GM19452 (cell line): ENCODE measurements around the gene PHF21A.
"Not testable (repeated sequence)": the region's sequence is repeated elsewhere in the genome, so short reads cannot be mapped to it uniquely, and the experiment has no call there.

Experiments used
- ATAC-seq: cut with Tn5 transposase; IDR thresholded peaks from one replicate; pipeline ENCODE4 v1.9.1; 2021; ENCODE audit not compliant: unreplicated experiment

Gene PHF21A

DNA sequence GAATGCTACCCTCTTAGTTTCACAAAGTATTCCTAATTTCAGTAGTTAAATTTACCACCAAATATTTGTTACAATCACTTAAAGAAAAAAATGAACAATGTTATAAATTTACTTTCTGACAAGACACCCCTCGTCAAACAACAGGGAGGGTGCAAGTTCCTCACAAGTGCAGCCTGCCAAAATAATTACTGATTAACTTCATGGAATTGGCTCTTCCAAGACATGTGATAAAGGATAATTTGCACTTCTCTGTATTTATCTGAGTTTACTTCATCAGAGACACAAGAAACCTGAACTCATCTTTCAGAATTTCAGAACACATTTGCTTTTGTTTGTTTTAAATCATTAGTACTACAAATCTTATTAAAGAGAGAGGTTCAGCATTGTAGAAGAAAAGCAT is 132.3 kb downstream of the PHF21A start:
- no peak for ATAC-seq

DNA sequence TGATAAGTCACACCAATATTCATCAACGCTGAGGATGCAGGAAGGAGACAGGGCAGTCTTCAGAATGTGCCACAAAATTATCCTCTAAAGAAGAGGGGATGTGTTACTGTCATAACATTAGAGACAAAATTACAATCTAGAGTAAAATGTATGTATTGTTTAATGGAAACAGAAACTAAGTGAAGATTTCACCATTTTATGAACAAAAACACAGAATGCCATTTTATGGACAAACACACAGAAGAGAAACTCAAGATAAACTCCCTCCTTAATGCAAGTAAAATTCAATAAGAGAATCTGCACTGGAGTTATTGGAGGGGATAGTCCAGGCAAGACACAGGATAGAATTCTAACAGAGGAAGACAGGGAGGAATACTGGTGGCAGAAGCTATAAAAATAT is 136.0 kb downstream of the PHF21A start:
- ATAC-seq, result no peak

DNA sequence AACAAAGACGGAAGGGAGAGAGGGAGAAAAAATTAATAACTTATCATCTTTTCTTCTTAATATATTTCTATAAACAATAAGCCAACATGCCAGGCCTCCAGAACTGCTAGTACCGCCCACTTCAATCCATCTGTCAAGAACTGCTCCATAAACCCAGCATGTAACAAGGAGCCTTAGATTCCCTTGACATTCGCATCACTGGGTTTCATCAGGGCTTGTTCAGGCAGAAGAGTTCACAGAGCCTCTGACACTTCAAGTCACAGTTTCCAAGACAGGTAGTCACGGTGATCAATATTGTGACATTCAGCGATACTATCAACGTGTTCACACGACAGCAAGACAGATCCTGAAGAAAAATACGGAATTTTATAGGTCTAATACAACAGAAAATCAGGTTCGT is 137.1 kb downstream of the PHF21A start:
- no peak for ATAC-seq

DNA sequence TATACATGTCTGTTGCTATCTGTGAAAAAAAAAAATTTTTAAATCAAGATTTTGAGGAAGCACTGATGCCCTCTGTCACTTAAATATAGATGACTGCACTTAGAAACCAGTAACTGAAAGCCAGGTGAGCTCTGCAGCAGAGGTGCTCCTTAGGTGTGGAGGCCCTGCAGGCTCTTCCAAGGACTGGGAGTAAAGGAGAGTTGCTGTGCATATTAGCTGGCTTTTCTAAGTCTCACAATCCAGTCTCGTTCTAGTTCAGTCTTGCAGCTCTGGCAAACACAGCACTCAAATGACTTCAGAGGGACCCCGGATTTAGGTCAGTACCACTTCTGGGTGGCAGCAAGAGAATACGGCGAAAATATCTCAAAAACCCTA is 137.8 kb downstream of the PHF21A start:
- ATAC-seq, result no peak

- ATAC-seq, result no peak
Measured at GRCh38 chr11:45982656-45983470, 138.4 kb downstream of the PHF21A start.

DNA sequence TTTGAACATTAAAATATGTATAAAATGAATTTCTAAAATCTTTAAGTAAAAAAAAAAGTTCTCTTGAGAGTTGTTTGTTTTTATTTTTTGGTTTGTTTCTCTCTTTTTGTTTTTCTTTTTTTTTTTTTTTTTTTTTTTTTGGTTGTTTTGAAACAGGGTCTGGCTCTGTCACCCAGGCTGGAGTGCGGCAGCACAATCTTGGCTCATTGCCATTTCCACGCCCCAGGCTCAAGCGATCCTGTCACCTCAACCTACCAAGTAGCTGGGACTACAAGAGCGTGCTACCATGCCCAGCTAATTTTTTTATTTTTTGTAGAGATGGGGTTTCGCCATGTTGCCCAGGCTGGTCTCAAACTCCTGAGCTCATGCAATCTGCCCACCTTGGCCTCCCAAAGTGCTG is 139.4 kb downstream of the PHF21A start:
- ATAC-seq, result not testable (repeated sequence)

GRCh38 chr11:45974806-45975205 is 146.4 kb downstream of the PHF21A start:
- ATAC-seq, result no peak

- no peak for ATAC-seq
Measured at GRCh38 chr11:45973601-45974000, 147.7 kb downstream of the PHF21A start.

DNA sequence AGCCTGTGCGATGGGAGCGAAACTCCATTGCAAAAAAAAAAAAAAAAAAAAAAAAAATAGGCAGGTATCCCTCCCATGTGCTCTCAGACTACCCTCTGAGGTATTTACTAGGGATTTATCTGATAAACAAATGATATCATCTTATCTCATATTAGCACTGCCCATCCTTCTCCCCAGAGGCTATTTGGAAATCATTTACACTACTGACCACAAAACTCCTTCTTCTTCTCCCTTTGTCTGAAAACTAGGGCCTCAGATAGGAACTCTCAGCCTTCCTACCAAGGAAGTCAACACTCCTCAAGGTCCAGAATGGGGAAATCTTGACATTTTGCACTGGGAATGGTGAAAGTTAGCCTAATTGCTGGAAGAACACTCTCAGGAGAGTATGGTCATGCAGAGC is 152.4 kb downstream of the PHF21A start:
- ATAC-seq, result no peak

- ATAC-seq, result no peak
Measured at GRCh38 chr11:45967506-45967905, 153.7 kb downstream of the PHF21A start.

DNA sequence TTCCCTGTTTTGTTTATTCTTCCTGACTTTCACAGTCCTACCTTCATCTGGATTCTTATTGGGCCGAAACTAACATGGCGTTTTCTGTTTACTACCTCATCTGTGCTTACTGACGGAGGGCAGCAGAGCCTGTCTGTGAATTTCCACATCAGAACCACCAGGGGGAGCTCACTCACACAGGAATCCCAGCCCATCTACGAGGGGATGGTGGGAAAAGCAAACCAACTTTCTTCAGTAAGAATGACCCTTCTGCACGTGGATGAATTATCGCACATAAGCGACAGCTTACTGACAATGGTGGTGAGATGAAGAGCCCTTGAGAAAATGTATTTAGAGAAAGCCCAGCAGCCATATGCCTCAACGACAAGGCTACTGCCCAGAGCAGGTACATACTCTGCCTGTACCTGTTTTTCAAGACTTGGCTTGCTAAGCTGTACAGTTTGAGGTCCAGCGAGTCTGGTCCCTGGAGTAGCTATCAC is 156.3 kb downstream of the PHF21A start:
- no peak for ATAC-seq

- ATAC-seq, result no peak
Measured at GRCh38 chr11:45961751-45962240, 159.5 kb downstream of the PHF21A start.

GRCh38 chr11:45960387-45961095 is 160.7 kb downstream of the PHF21A start:
- ATAC-seq, result no peak

- ATAC-seq, result no peak
Measured at GRCh38 chr11:45959851-45960250, 161.4 kb downstream of the PHF21A start.

DNA sequence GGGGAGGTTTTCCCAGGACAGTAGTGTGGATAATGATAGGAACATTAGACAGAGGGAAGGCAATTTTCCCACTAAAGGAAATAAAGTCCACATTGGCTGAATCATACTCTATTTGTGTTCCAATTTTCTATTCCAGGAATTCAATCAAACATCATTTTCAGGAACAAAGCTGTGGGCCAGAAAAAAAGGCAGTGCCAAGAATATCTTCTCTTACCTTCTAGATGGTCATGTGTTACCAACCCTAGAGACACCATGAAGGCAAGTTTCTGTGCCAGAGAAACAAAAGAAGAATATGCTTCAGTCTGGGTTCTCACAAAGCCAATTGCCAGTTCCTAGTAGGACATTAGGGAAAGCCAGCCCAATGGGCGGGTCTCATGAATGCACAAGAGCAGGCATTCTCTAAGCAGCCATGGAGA is 171.3 kb downstream of the PHF21A start:
- ATAC-seq, result no peak

DNA sequence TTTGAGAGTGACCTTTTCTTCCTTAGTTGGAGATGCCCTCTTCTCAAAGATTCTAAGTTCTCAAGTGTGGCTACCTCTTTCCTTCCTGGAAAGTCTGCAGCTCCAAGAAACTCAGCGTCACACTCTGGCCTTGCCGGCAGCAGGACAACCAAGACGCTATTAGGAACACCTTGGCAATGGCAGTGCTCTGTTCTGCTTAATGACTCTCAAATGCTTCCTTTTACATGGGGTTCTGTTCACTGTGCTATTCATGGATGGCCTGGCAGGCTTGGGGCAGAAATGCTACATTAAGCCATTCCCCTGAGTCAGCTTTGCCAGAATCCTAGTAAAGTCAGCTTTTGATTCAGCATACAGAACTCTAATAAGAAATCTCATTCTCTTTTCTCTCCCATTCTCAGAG is 172.9 kb downstream of the PHF21A start:
- no peak for ATAC-seq

- ATAC-seq, result no peak
Measured at GRCh38 chr11:45947885-45948284, 173.4 kb downstream of the PHF21A start.

GRCh38 chr11:45945397-45945999 is 175.8 kb downstream of the PHF21A start:
- no peak for ATAC-seq

- no peak for ATAC-seq
Measured at GRCh38 chr11:45942381-45942780, 178.9 kb downstream of the PHF21A start.

- ATAC-seq, result no peak
Measured at GRCh38 chr11:45941285-45941684, 180.0 kb downstream of the PHF21A start.

DNA sequence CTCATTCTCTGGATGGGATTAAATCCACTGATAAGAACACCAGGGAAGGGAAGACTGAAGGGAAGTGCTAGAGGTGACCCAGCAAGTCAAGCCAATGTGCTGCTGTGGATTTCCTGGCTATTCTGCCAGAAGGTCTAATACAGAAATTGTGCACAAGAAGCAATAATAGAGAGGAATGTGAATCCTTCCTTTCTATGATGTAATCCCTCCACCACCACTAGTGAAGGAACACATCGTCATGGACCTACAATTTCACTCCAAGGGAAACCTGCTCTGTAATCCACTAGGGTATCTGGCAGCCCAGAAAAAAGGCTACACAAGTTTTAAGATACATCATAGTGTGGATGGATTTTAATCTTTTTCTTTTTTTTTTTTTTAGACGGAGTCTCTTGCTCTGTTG is 181.4 kb downstream of the PHF21A start:
- no peak for ATAC-seq

GRCh38 chr11:45937916-45938315 is 183.3 kb downstream of the PHF21A start:
- ATAC-seq, result no peak
